Stimulated activated CD8-positive, alpha-beta memory T cell treated with anti-CD3 and anti-CD28 coated beads, Interleukin-4, amount 100 ng/mL, for 4 hours (primary cell): ENCODE results near the gene PHLPP1.
A peak's percentile ranks its signal among the peaks of the same experiment; 100 is the strongest.
"Not testable (repeated sequence)": the region's sequence is repeated elsewhere in the genome, so short reads cannot be mapped to it uniquely, and the experiment has no call there.

Experiments used
- DNase-seq, 2 donors: peaks; one replicate each; pipeline ENCODE4 v3.0.0-alpha.2; 2020; ENCODE audit warnings: low read depth in 2 of 2, low spot score in 1 of 2

The PHLPP1 gene

GRCh38 chr18:62715436-62715758, at the start of gene PHLPP1:
TSS of gene PHLPP1 (plus strand) at chr18:62715541. CDS start at chr18:62715684, 143 bp downstream.
- DNase-seq, result no peak

- no peak for DNase-seq
Observed at GRCh38 chr18:62669225-62669624, 46.1 kb upstream of the PHLPP1 start.

- no peak for DNase-seq
Observed at GRCh38 chr18:62670573-62670972, 44.8 kb upstream of the PHLPP1 start.

- no peak for DNase-seq
Observed at GRCh38 chr18:62672600-62672999, 42.7 kb upstream of the PHLPP1 start.

GRCh38 chr18:62678847-62679485, 36.4 kb upstream of the PHLPP1 start:
- no peak for DNase-seq

GRCh38 chr18:62682371-62682770, 33.0 kb upstream of the PHLPP1 start:
- no peak for DNase-seq

GRCh38 chr18:62683935-62684334, 31.4 kb upstream of the PHLPP1 start:
- no peak for DNase-seq

GRCh38 chr18:62688743-62689317, 26.5 kb upstream of the PHLPP1 start:
- DNase-seq, result no peak

GRCh38 chr18:62690236-62690815, 25.0 kb upstream of the PHLPP1 start:
- no peak for DNase-seq

- no peak for DNase-seq
Observed at GRCh38 chr18:62693659-62694058, 21.7 kb upstream of the PHLPP1 start.

GRCh38 chr18:62697636-62698035, 17.7 kb upstream of the PHLPP1 start:
- no peak for DNase-seq

GRCh38 chr18:62702259-62702658, 13.1 kb upstream of the PHLPP1 start:
- DNase-seq, result no peak

- DNase-seq, result not testable (repeated sequence)
Observed at GRCh38 chr18:62706879-62707278, 8.5 kb upstream of the PHLPP1 start.

- not testable (repeated sequence) for DNase-seq
Observed at GRCh38 chr18:62709908-62710307, 5.4 kb upstream of the PHLPP1 start.

GRCh38 chr18:62710417-62710816, 4.9 kb upstream of the PHLPP1 start:
- no peak for DNase-seq

GRCh38 chr18:62711781-62712180, 3.6 kb upstream of the PHLPP1 start:
- no peak for DNase-seq

GRCh38 chr18:62713651-62714247, 1.6 kb upstream of the PHLPP1 start:
- DNase-seq, result no peak

GRCh38 chr18:62714671-62715435, 488 bp upstream of the PHLPP1 start:
- peak; percentile 76 to 89 for DNase-seq

- no peak for DNase-seq
Observed at GRCh38 chr18:62715759-62716615, 646 bp downstream of the PHLPP1 start.

- no peak for DNase-seq
Observed at GRCh38 chr18:62716619-62717168, 1.4 kb downstream of the PHLPP1 start.
